Activated CD4-positive, CD25-positive, alpha-beta regulatory T cell treated with anti-CD3 and anti-CD28 coated beads, Interleukin-2, amount 50 U/mL, for 72 hours (primary cell): Measurements from ENCODE around the gene SMARCA1.

ENCODE experiments used
- DNase-seq: peaks from one replicate; pipeline ENCODE4 v3.0.0; 2021

The SMARCA1 gene

DNA sequence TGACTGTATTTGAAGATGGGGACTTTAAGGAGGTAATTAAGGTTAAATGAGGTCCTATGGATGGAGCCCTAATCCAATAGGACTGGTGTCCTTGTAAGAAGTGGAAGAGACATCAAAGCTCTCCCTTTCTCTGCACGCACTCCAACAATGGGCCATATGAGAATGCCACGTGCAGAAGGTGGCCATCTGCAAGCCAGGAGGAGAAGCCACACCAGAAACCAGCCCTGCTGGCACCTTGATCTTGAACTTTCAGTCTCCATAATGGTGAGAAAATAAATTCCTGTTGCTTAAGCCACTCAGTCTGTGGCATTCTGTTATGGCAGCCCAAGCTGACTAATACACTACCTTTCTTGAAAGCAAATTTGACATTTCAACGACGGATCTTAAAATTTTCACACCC is 73.2 kb downstream of the SMARCA1 start:
- no peak for DNase-seq

DNA sequence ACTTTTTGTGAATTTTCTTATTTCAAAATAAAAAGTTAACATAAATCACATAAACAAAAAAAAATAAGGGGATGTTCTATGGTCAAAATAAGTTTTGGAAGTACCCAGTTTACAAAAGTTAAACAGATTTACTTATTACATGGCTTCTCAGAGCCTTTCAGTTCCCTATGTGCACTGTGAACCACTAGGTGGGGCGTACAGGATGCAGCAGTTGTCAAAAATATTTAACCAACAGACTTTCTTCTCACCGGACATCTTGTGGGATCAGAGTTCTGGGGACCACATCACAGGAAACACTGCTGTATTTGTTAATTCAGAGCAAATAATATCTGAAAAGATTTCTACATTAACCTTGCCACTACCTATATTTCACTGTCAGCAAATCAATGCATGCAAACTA is 74.1 kb downstream of the SMARCA1 start:
- DNase-seq, result no peak

DNA sequence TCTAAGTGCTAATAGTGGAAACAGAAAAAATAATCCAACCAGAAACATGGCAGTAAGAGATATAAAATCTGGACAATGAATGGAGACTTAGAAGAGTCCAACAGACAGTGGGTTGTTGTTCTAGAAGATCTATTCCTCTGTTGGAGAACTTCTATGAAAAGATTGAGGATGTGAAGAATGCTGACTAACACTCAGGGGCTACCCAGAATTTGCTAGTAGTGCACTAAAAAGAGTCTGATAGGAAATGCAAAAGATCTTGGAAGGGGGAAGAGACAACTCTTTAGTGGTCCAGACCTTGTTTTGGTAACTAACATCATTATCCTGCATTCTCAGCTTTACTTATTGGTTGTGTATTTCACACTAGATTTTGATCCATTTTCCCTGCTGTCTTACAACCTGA is 77.9 kb downstream of the SMARCA1 start:
- DNase-seq, result no peak

DNA sequence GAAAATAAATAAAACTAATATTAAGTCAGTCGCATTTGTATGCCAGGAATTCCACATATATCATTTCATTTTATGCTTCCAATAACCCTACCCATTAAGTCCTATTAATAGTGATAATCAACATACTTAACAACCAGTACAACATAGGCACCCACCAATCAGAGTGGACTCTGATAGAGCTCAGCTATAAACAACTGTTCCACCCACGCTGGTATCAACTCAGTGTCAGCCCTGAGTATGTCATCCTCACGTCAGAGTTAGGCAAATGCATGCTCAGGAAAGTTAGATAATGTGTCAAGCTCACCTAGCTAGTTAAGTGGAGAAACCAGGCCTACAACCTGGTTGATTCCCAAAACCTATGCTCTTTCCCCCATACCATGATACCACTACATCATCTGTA is 89.3 kb downstream of the SMARCA1 start:
- no peak for DNase-seq

DNA sequence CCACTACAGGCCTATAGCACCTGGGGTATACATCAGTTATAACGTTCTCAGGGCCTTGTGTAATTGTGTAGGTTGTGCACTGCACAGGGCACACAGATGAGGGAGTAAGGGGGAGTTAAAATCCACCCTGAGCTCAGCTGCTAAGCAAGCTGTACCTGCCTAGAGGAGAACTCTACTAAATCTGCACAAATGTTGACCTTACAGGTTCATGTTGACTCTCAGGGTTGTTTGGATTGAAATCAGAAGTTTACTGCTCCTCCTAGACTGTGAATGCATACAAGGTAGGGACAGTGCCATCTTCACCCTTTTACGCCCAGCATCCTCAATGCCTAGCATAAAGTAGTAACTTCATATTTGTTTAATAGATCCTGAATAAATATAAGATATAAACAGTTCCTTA is 89.8 kb downstream of the SMARCA1 start:
- DNase-seq, result no peak

DNA sequence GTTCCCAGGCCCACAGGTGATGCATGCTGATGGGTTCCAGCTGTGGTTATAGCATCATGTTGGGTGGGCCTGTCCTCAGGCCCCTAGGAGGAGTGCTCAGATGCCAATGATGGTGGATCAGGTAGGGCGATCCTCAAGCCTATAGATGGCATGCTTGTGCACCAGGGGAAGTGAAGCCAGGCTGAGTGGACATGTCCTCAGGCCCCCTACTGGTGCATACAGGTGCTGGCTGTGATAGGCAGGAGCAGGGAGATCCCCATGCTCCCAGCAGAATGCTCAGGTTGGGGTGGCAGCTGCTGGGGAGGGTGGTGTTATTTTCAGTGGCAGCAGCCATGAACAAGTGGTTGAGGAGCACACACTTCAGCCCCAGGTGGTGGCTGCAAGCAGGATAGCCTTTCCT is 96.0 kb downstream of the SMARCA1 start:
- DNase-seq, result no peak

DNA sequence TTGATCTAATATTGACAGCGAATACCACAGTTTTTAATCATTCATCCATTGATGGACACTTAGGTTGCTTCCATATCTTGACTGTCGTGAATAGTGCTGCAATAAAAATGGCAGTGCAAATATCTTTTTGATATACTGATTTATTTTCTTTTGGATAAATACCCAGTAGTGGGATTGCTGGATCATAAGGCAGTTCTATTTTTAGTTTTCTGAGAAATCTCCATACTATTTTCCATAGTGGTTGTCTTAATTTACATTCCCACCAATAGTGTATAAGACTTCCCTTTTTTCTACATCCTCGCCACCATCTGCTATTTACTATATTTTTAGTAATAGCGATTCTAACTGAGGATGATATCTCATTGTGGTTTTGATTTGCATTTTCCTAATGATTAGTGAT is 100.1 kb downstream of the SMARCA1 start:
- DNase-seq, result no peak

DNA sequence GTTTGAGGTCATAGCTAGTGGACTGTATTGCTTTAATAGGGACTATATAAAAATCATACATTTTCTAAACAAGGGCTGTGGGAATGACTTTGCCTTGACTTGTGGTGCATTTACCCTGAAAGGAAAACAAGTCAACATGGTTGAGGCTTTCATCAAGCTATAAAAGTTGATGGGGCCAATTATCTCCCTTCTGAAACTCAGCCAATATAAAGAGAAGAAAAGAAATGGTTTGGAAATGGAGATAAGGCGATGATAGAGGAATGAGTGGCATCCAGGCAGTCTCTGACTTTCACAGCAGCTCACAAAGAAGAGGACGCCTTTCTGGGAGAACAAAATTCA is 118.7 kb downstream of the SMARCA1 start:
- no peak for DNase-seq

DNA sequence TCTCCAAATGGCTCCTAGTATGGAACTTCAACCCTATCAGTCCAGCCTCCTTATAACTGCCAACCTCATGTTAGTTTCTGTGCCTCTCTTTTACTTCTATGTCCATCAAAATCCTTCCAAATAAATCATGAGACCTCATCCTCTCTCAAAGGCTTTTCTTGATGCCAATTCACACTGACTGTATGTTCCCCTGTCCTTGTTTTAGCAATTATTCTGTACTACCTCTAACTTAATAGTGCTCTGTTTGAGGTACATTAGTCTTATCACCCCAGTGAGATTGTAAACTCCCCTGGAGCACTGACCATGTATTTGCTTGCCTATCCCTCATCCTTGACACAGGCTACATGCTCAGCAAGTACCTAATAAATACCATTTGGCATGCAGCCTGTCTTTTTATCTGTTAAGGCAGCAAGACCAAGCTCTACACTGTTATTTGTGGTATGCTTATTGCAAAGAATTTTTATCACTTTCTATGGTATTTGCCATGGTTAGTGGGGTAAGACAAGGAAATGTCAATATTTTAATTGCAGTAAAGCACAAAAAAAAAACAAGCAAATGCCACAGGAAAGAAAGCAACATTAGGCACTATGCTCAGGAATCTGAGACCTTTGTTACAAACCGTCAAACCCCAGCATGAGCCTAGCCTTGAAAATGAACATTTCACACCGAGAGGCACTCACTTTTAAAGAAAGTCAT is 119.2 kb downstream of the SMARCA1 start:
- DNase-seq, result no peak
